Endodermal cell (in vitro differentiated cells): ENCODE results near the gene DRAM1. TPM values are rescaled to one million over a fixed set of nuclear protein-coding genes. Genes with fewer than 3 reads are reported as not detected.
"Not testable (repeated sequence)": the region's sequence is repeated elsewhere in the genome, so short reads cannot be mapped to it uniquely, and the experiment has no call there.

ENCODE experiments used
- DNase-seq: peaks from one replicate; pipeline ENCODE4 v3.0.0-alpha.2; 2017
- H3K27ac ChIP-seq: 2 replicates; pipeline ENCODE4 v1.5.1; 2013; ENCODE audit warnings: mild to moderate bottlenecking, low read depth, low read length, moderate library complexity
- H3K27me3 ChIP-seq: 2 replicates; pipeline ENCODE4 v1.6.1; 2013; ENCODE audit warnings: mild to moderate bottlenecking, low read length, moderate library complexity; ENCODE audit not compliant: insufficient read depth, control insufficient read depth, poor library complexity, severe bottlenecking
- H3K36me3 ChIP-seq: 2 replicates; pipeline ENCODE4 v1.7.0; 2013; ENCODE audit warnings: mild to moderate bottlenecking, low read length, moderate library complexity; ENCODE audit not compliant: control insufficient read depth, insufficient read depth
- H3K4me1 ChIP-seq: one replicate; pipeline ENCODE4 v1.7.0; 2013; ENCODE audit warnings: low read length; ENCODE audit not compliant: control insufficient read depth, insufficient read depth
- H3K4me3 ChIP-seq: 2 replicates; pipeline ENCODE4 v1.5.1; 2013; ENCODE audit warnings: mild to moderate bottlenecking, low read length, moderate library complexity
- H3K9ac ChIP-seq: 2 replicates; pipeline ENCODE4 v1.6.1; 2013; ENCODE audit warnings: mild to moderate bottlenecking, low read length, moderate library complexity; ENCODE audit not compliant: poor library complexity, severe bottlenecking; ENCODE audit errors: extremely low read depth
- H3K9me3 ChIP-seq: 2 replicates; pipeline ENCODE4 v1.6.1; 2013; ENCODE audit warnings: mild to moderate bottlenecking, low read length, moderate library complexity; ENCODE audit not compliant: control insufficient read depth
- H3K27ac Mint-ChIP-seq: 2 replicates; pipeline ENCODE4 v1.8.0; 2020; ENCODE audit warnings: mixed read lengths
- H3K27me3 Mint-ChIP-seq: 2 replicates; pipeline ENCODE4 v1.8.0; 2021; ENCODE audit warnings: mild to moderate bottlenecking, mixed read lengths; ENCODE audit not compliant: insufficient read depth
- H3K36me3 Mint-ChIP-seq: 2 replicates; pipeline ENCODE4 v1.8.0; 2020; ENCODE audit warnings: low read depth, mixed read lengths
- H3K4me1 Mint-ChIP-seq: 2 replicates; pipeline ENCODE4 v1.8.0; 2020; ENCODE audit warnings: mixed read lengths
- H3K4me3 Mint-ChIP-seq: 2 replicates; pipeline ENCODE4 v1.8.0; 2020; ENCODE audit warnings: mild to moderate bottlenecking, moderate library complexity, mixed read lengths
- H3K9me3 Mint-ChIP-seq: 2 replicates; pipeline ENCODE4 v1.8.0; 2020; ENCODE audit warnings: mild to moderate bottlenecking, mixed read lengths
- WGBS, 2 experiments: methylation state at CpG; one replicate each; pipeline versions ENCODE4 v1.1.5 to v1.1.7; 2013; ENCODE audit warnings: missing lambda C conversion rate in 2 of 2, mixed read lengths in 1 of 2; ENCODE audit not compliant: insufficient coverage in 1 of 2, insufficient read length in 1 of 2; 5-methylcytosine and 5-hydroxymethylcytosine counted together
- total RNA-seq, 2 donors: library from RNA; stranded (reverse); fragmentation: NEBNext Ultra II Directional in 1 of 2; extraction: Animal tissue kit (Norgen Biotek cat#: 25700) in 1 of 2; gene quantifications; 2 replicates in 1 of 2; 3 replicates in 1 of 2; pipeline ENCODE4 v1.2.1, GENCODE V29; 2021
- TF ChIP-seq, protein P1 (sequence below): fragments of 200-600 bp; sonication (generic); conservative IDR thresholded peaks from 2 replicates; pipeline ENCODE4 v1.5.0; 2021; ENCODE audit warnings: antibody characterized with exemption, mild to moderate bottlenecking

The DRAM1 gene
- total RNA-seq, 2 donors from 2014 or later, result 0.91 to 1.3 TPM

DNA sequence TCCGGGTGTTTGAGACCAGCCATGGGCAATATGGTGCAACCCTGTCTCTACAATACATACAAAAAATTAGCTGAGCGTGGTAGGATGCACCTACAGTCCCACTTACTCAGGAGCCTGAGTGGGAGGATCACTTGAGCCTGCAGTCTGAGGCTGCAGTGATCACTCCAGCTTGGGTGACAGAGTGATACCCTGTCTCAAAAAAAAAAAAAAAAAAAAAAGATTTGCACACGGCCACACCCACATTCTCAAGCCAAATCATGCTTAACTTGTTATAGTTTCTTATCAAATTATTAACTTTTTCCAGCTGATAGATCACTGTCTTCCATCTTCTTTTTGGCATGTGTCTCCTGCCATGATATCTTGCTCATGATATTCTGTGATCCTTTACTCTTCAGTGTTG lies 6.8 kb downstream of the DRAM1 start:
- no peaks in the 10 kb centered on the region for H3K9me3 Mint-ChIP-seq
- H3K9ac ChIP-seq, result no peak overlapping the region
- H3K27me3 ChIP-seq, result no peaks in the 10 kb centered on the region
- no peak overlapping the region for H3K27ac ChIP-seq
- H3K36me3 Mint-ChIP-seq, result no peaks in the 10 kb centered on the region
- H3K4me3 Mint-ChIP-seq, result no peak overlapping the region
- no peak overlapping the region for H3K27ac Mint-ChIP-seq
- no peaks in the 10 kb centered on the region for H3K4me1 Mint-ChIP-seq
- no peaks in the 10 kb centered on the region for H3K4me1 ChIP-seq
- TF ChIP-seq, protein P1, sequence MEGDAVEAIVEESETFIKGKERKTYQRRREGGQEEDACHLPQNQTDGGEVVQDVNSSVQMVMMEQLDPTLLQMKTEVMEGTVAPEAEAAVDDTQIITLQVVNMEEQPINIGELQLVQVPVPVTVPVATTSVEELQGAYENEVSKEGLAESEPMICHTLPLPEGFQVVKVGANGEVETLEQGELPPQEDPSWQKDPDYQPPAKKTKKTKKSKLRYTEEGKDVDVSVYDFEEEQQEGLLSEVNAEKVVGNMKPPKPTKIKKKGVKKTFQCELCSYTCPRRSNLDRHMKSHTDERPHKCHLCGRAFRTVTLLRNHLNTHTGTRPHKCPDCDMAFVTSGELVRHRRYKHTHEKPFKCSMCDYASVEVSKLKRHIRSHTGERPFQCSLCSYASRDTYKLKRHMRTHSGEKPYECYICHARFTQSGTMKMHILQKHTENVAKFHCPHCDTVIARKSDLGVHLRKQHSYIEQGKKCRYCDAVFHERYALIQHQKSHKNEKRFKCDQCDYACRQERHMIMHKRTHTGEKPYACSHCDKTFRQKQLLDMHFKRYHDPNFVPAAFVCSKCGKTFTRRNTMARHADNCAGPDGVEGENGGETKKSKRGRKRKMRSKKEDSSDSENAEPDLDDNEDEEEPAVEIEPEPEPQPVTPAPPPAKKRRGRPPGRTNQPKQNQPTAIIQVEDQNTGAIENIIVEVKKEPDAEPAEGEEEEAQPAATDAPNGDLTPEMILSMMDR, result no peak
- H3K36me3 ChIP-seq, result no peaks in the 10 kb centered on the region
- no peaks in the 10 kb centered on the region for H3K27me3 Mint-ChIP-seq
- H3K4me3 ChIP-seq, result no peak overlapping the region
- 98 to 100% methylated on average over 2 to 3 of the region's 3 CpGs for WGBS, 2 experiments
- DNase-seq, result peak; percentile 4
- no peaks in the 10 kb centered on the region for H3K9me3 ChIP-seq

DNA sequence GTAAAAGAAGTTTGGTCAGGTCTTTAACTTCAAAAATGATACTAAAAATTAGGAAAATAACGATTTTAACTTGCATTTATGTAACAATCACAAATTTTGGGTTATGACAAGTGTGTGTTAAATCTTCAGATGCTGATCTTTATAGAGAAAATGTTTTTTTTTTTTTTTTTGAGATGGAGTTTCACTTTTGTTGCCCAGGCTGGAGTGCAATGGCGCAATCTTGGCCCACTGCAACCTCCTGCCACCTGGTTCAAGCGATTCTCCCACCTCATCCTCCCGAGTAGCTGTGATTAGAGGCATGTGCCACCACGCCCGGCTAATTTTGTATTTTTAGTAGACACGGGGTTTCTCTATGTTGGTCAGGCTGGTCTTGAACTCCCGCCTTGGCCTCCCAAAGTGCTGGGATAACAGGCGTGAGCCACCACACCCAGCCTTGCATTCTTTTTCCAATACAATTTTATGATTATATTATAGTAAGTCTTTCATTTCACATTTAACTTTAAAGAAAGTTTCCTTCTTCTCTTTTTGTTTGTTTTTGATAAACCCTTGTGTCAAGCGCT lies 7.5 kb downstream of the DRAM1 start:
- not testable (repeated sequence) for DNase-seq, H3K36me3 Mint-ChIP-seq, H3K9ac ChIP-seq, H3K36me3 ChIP-seq, H3K4me3 Mint-ChIP-seq, H3K4me3 ChIP-seq, H3K27me3 ChIP-seq, H3K27ac ChIP-seq, H3K4me1 Mint-ChIP-seq, H3K4me1 ChIP-seq, H3K9me3 Mint-ChIP-seq, H3K9me3 ChIP-seq, H3K27ac Mint-ChIP-seq, H3K27me3 Mint-ChIP-seq
- WGBS, 2 experiments, result 88 to 95% methylated on average over 8 of the region's 10 CpGs

DNA sequence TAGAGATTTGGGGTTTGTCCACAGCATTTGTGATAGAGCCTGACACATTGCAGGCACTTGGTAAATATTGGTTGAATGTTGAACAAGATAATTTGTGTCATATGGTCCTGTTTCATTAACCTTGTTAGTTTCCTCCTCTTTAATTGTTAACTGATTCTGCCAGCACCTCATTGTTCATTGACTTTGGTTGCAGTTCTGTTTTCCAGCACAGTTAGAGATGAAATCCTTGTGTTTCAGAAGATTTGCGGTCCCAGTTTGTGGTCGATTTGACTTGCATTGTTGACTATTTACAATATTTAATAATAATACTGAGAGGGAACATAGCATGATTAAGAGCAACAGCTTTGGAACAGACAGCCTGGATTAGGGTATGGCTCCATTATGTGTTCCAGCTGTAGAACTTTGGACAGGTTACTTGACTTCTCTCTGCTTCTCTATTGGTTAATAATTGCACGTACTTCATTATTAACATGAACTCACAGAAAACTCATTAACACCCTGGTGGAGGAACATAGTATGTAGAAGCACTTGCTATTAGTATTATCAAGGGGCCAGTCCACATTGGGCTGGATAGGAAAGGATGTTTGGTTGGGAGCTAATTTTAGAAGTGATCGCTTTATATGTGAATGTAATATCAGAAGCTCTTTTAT lies 8.7 kb downstream of the DRAM1 start:
- no peaks in the 10 kb centered on the region for H3K36me3 Mint-ChIP-seq
- WGBS, 2 experiments, result 92 to 100% methylated on average over 1 to 3 of the region's 4 CpGs
- Histone ChIP-seq H3K27ac (no peak overlapping the region), H3K27me3 (no peaks in the 10 kb centered on the region), H3K4me3 (no peak overlapping the region), H3K36me3 (no peaks in the 10 kb centered on the region), H3K4me1 (no peaks in the 10 kb centered on the region), H3K9ac (no peak overlapping the region), H3K9me3 (no peaks in the 10 kb centered on the region)
- H3K4me1 Mint-ChIP-seq, result no peaks in the 10 kb centered on the region
- no peak for DNase-seq
- H3K9me3 Mint-ChIP-seq, result no peaks in the 10 kb centered on the region
- H3K27me3 Mint-ChIP-seq, result no peaks in the 10 kb centered on the region
- no peak overlapping the region for H3K4me3 Mint-ChIP-seq
- TF ChIP-seq, protein P1, result no peak
- H3K27ac Mint-ChIP-seq, result no peak overlapping the region
